Glutamatergic neuron (in vitro differentiated cells): ENCODE measurements around the gene PLEKHO1. TPM values are rescaled to one million over a fixed set of nuclear protein-coding genes. Genes with fewer than 3 reads are reported as not detected.
A peak's percentile ranks its signal among the peaks of the same experiment; 100 is the strongest.

ENCODE experiments used
- DNase-seq: peaks from one replicate; pipeline ENCODE4 v3.0.0; 2022
- H3K27ac Mint-ChIP-seq: one replicate; pipeline ENCODE4 v1.8.0; 2020; ENCODE audit warnings: mild to moderate bottlenecking, mixed read lengths, inconsistent platforms; ENCODE audit not compliant: unreplicated experiment
- H3K27me3 Mint-ChIP-seq: one replicate; pipeline ENCODE4 v1.8.0; 2020; ENCODE audit warnings: mild to moderate bottlenecking, moderate library complexity, mixed read lengths, inconsistent platforms; ENCODE audit not compliant: unreplicated experiment
- H3K36me3 Mint-ChIP-seq: one replicate; pipeline ENCODE4 v1.8.0; 2020; ENCODE audit warnings: mild to moderate bottlenecking, mixed read lengths, inconsistent platforms; ENCODE audit not compliant: unreplicated experiment
- H3K4me1 Mint-ChIP-seq: one replicate; pipeline ENCODE4 v1.8.0; 2020; ENCODE audit warnings: mild to moderate bottlenecking, low read depth, mixed read lengths, inconsistent platforms; ENCODE audit not compliant: unreplicated experiment
- H3K4me3 Mint-ChIP-seq: one replicate; pipeline ENCODE4 v1.8.0; 2020; ENCODE audit warnings: mild to moderate bottlenecking, mixed read lengths, inconsistent platforms; ENCODE audit not compliant: unreplicated experiment
- H3K9me3 Mint-ChIP-seq: one replicate; pipeline ENCODE4 v1.8.0; 2020; ENCODE audit warnings: mild to moderate bottlenecking, moderate library complexity, mixed read lengths, inconsistent platforms; ENCODE audit not compliant: unreplicated experiment
- CTCF ChIP-seq: fragments of 200-600 bp; sonication (generic); IDR thresholded peaks from one replicate; pipeline ENCODE4 v1.5.0; 2021; ENCODE audit not compliant: partially characterized antibody, unreplicated experiment
- long read RNA-seq: library from polyadenylated mRNA; unstranded; transcript quantifications from one replicate; pipeline ENCODE4 v2.0.0, GENCODE V29; 2020; ENCODE audit not compliant: unreplicated experiment
- total RNA-seq: library from RNA; stranded (reverse); fragmentation: NEBNext Ultra II Directional; extraction: Animal tissue kit (Norgen Biotek cat#: 25700); gene quantifications from one replicate; pipeline ENCODE4 v1.2.1, GENCODE V29; 2021; ENCODE audit not compliant: unreplicated experiment

Gene PLEKHO1, protein sequence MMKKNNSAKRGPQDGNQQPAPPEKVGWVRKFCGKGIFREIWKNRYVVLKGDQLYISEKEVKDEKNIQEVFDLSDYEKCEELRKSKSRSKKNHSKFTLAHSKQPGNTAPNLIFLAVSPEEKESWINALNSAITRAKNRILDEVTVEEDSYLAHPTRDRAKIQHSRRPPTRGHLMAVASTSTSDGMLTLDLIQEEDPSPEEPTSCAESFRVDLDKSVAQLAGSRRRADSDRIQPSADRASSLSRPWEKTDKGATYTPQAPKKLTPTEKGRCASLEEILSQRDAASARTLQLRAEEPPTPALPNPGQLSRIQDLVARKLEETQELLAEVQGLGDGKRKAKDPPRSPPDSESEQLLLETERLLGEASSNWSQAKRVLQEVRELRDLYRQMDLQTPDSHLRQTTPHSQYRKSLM
- total RNA-seq: 142 TPM
- long read RNA-seq, transcript PLEKHO1-201 (6 exons, 2,050 nt): major isoform, 14 of 49 reads
- long read RNA-seq, transcript PLEKHO1-205 (5 exons, 1,025 nt): minor isoform, 8 of 49 reads
- long read RNA-seq, partial matches to known transcripts: 1 of 49 reads
- long read RNA-seq, other reads (novel, unspliced or antisense): 26 of 49 reads

DNA sequence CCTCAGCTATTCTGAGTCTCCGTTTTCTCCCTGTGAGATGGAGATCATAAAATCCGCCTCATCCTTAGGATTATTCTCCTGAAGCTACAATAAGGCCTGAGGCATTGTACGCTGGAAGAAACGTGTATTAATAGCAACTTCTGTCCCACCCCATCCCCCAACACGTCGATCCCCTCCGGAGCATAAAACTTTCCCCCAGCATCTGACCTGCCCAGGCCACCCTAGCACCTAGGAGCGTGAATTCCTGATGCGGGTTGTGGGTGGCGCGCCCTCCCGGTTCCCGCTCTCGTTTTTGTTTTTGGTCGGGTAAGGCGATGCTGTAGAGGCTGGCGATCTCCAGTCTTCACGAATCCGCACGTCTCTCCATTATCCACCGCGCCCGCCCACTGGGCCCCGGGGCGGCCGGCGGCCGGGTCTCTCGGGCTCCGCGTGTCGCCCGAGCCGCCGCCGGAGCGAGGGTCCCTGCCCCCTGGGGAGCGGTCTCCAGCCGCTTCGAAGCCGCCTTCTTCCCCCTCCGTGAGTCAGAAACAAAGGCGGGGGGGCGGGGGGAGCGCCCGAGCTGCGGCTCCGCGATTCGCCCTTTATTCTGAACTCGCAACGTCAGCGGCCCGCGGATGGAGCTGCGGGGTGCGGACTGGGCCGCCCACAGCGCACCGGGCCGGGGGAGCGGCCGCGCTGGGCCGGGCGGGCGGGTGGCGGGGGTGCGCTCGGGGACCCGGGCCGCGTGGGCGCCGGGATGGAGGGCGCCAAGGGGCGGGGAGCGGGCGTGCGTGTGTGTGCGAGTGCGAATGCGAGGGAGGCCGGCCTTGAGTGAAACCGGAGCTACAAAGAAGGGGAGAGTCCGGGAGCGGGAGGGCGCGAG lies at the start of gene PLEKHO1:
TSS of gene PLEKHO1 (plus strand) at position 646 of the 862 bp plus-strand sequence. CDS start 342 bp downstream, outside the sequence.
- no peak for TF ChIP-seq CTCF
- H3K27me3 Mint-ChIP-seq: peaks cover 14% of the 10 kb centered on the region
- H3K4me1 Mint-ChIP-seq: peaks cover 23% of the 10 kb centered on the region
- H3K27ac Mint-ChIP-seq: peak within 1 kb of the TSS; percentile 98
- peak; percentile 84 for DNase-seq
- peak within 1 kb of the TSS; percentile 98 for H3K4me3 Mint-ChIP-seq
- H3K36me3 Mint-ChIP-seq: peaks cover 11% of the 10 kb centered on the region
- peaks cover 25% of the 10 kb centered on the region for H3K9me3 Mint-ChIP-seq

- no peak for TF ChIP-seq CTCF
- Mint-ChIP-seq H3K27me3 (peaks cover 1% of the 10 kb centered on the region), H3K36me3 (peaks cover 29% of the 10 kb centered on the region), H3K4me3 (no peak overlapping the region), H3K27ac (no peak overlapping the region), H3K4me1 (no peaks in the 10 kb centered on the region), H3K9me3 (no peaks in the 10 kb centered on the region)
- no peak for DNase-seq
Measured at GRCh38 chr1:150102986-150103385, 46.7 kb upstream of the PLEKHO1 start.

DNA sequence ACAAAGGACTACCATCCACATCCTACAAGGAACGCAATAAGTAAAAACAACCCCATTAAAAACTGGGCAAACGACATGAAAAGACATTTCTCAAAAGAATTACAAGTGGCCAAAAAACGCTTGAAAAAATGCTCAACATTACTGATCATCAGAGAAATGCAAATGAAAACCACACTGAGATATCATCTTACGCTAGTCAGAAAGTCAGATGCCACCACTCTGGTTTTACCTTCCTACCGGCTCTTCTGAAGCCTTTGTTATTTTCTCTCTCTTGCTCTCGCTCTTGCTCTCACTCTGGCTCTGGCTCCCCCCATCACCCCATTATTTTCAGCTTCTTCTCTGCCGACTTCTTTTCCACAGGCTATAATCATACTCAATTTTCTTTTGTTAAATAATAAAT lies 43.4 kb upstream of the PLEKHO1 start:
- Mint-ChIP-seq H3K36me3 (peaks cover 25% of the 10 kb centered on the region), H3K4me1 (no peaks in the 10 kb centered on the region), H3K4me3 (no peak overlapping the region), H3K27me3 (peaks cover 1% of the 10 kb centered on the region), H3K9me3 (no peaks in the 10 kb centered on the region), H3K27ac (no peak overlapping the region)
- DNase-seq: no peak
- no peak for TF ChIP-seq CTCF

GRCh38 chr1:150109586-150109985 lies 40.1 kb upstream of the PLEKHO1 start:
- TF ChIP-seq CTCF: no peak
- Mint-ChIP-seq H3K4me1 (no peaks in the 10 kb centered on the region), H3K27me3 (no peaks in the 10 kb centered on the region), H3K9me3 (no peaks in the 10 kb centered on the region), H3K4me3 (no peak overlapping the region), H3K27ac (no peak overlapping the region), H3K36me3 (peaks cover 36% of the 10 kb centered on the region)
- DNase-seq: no peak
